Measurements from ENCODE around the gene SPIB. TPM values are rescaled to one million over a fixed set of nuclear protein-coding genes. Genes with fewer than 3 reads are reported as not detected.

The SPIB gene
- total and polyA plus RNA-seq, 2 experiments from 2014 or later = 12.6 to 17.5 TPM

- Histone ChIP-seq H3K36me3 (ENCODE audit: insufficient read depth) (peaks cover 4% of the 10 kb centered on the region; the same call in 1 of the 2 replicates), H3K27ac (ENCODE audit: low read depth) (no peak overlapping the region), H3K4me3 (no peak overlapping the region), H2AFZ (no peak overlapping the region), H3F3A (replicated peaks; ENCODE audit: low read depth) (no peaks in the 10 kb centered on the region), H3K9me2 (ENCODE audit: insufficient read depth) (no peaks in the 10 kb centered on the region), H3K27me3 (ENCODE audit: insufficient read depth) (no peaks in the 10 kb centered on the region), H4K20me1 (replicated peaks; ENCODE audit: insufficient read depth) (peaks cover 9% of the 10 kb centered on the region), H3K79me2 (replicated peaks; ENCODE audit: insufficient read depth) (peaks cover 6% of the 10 kb centered on the region), H3K4me2 (no peak overlapping the region), H3K4me1 (ENCODE audit: insufficient read depth) (no peaks in the 10 kb centered on the region)
- DNase-seq (ENCODE audit: low spot score) (peak; percentile 45), ATAC-seq (no peak)
- H3K27me3 Mint-ChIP-seq (ENCODE audit: insufficient read depth, low read depth, poor library complexity) = peaks cover 5% of the 10 kb centered on the region
- H3K9me3 Mint-ChIP-seq = no peaks in the 10 kb centered on the region; the same call in 1 of the 3 replicates
- TF ChIP-seq, protein P1, sequence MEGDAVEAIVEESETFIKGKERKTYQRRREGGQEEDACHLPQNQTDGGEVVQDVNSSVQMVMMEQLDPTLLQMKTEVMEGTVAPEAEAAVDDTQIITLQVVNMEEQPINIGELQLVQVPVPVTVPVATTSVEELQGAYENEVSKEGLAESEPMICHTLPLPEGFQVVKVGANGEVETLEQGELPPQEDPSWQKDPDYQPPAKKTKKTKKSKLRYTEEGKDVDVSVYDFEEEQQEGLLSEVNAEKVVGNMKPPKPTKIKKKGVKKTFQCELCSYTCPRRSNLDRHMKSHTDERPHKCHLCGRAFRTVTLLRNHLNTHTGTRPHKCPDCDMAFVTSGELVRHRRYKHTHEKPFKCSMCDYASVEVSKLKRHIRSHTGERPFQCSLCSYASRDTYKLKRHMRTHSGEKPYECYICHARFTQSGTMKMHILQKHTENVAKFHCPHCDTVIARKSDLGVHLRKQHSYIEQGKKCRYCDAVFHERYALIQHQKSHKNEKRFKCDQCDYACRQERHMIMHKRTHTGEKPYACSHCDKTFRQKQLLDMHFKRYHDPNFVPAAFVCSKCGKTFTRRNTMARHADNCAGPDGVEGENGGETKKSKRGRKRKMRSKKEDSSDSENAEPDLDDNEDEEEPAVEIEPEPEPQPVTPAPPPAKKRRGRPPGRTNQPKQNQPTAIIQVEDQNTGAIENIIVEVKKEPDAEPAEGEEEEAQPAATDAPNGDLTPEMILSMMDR (conservative IDR thresholded peaks at IDR 0.05; ENCODE audit: low read depth in 2 of 2) = peak; percentile 24 to 45; a peak in 2 of 4 replicates
- no peak for TF ChIP-seq CREB1 (CRISPR knock-in tag; IDR thresholded peaks at IDR 0.05; ENCODE audit: low read depth)
- H3K36me3 Mint-ChIP-seq (ENCODE audit: low read depth) = peaks cover 48% of the 10 kb centered on the region
- H3K4me3 Mint-ChIP-seq = no peak overlapping the region
- H3K4me1 Mint-ChIP-seq = no peaks in the 10 kb centered on the region
- no peak overlapping the region for H3K27ac Mint-ChIP-seq
These were observed 16.9 kb upstream of the SPIB start for GRCh38 chr19:50401605-50402450.

- no peak overlapping the region for H2AFZ ChIP-seq
- H3K27me3 ChIP-seq (ENCODE audit: insufficient read depth) = no peaks in the 10 kb centered on the region
- Mint-ChIP-seq H3K27me3 (ENCODE audit: insufficient read depth, low read depth, poor library complexity) (peaks cover 5% of the 10 kb centered on the region), H3K27ac (no peak overlapping the region), H3K36me3 (ENCODE audit: low read depth) (peaks cover 51% of the 10 kb centered on the region), H3K4me3 (no peak overlapping the region), H3K4me1 (no peaks in the 10 kb centered on the region), H3K9me3 (no peaks in the 10 kb centered on the region; the same call in 1 of the 3 replicates)
- no peak overlapping the region for H3K27ac ChIP-seq (ENCODE audit: low read depth)
- H3K79me2 ChIP-seq (replicated peaks; ENCODE audit: insufficient read depth) = peaks cover 2% of the 10 kb centered on the region
- no peak overlapping the region for H3K4me3 ChIP-seq
- peaks cover 9% of the 10 kb centered on the region for H4K20me1 ChIP-seq (replicated peaks; ENCODE audit: insufficient read depth)
- H3K4me2 ChIP-seq = no peak overlapping the region
- H3K9me2 ChIP-seq (ENCODE audit: insufficient read depth) = no peaks in the 10 kb centered on the region
- H3K4me1 ChIP-seq (ENCODE audit: insufficient read depth) = no peaks in the 10 kb centered on the region
- DNase-seq (ENCODE audit: low spot score) (no peak), ATAC-seq (no peak)
- peaks cover 4% of the 10 kb centered on the region; the same call in 1 of the 2 replicates for H3K36me3 ChIP-seq (ENCODE audit: insufficient read depth)
- H3F3A ChIP-seq (replicated peaks; ENCODE audit: low read depth) = no peaks in the 10 kb centered on the region
- no peak for TF ChIP-seq ETS1 (IDR thresholded peaks at IDR 0.05)
- TF ChIP-seq EZH2phosphoT487 (IDR thresholded peaks at IDR 0.05; ENCODE audit: unreplicated experiment) = no peak
- no peak for TF ChIP-seq STAT1 (IDR thresholded peaks at IDR 0.05; ENCODE audit: unreplicated experiment)
- no peak for TF ChIP-seq REST (IDR thresholded peaks at IDR 0.05; ENCODE audit: unreplicated experiment)
- no peak for TF ChIP-seq CREB1 (CRISPR knock-in tag; IDR thresholded peaks at IDR 0.05; ENCODE audit: low read depth)
- TF ChIP-seq ZNF331 (CRISPR knock-in tag; IDR thresholded peaks at IDR 0.05; ENCODE audit: low read depth) = no peak
- TF ChIP-seq ZNF114 (CRISPR knock-in tag; IDR thresholded peaks at IDR 0.05) = no peak
- TF ChIP-seq NANOG (IDR thresholded peaks at IDR 0.05; ENCODE audit: borderline replicate concordance) = no peak
- TF ChIP-seq EZH2 (IDR thresholded peaks at IDR 0.05; ENCODE audit: low read depth, unreplicated experiment) = no peak
These were observed 16.0 kb upstream of the SPIB start for GRCh38 chr19:50402544-50403301.
